ENCODE results near the gene NTN1. TPM values are rescaled to one million over a fixed set of nuclear protein-coding genes. Genes with fewer than 3 reads are reported as not detected.

The NTN1 gene
- total RNA-seq, 1 experiment from 2014 or later: 1.2 TPM

GRCh38 chr17:9028988-9029570, 7.8 kb downstream of the NTN1 start:
- no peak overlapping the region for H3K18ac ChIP-seq (ENCODE audit: insufficient read length, low read depth, low read length)
- H3K4ac ChIP-seq (ENCODE audit: low read depth, low read length): no peak overlapping the region
- no peak overlapping the region for H2BK20ac ChIP-seq (ENCODE audit: low read depth, low read length, poor library complexity, severe bottlenecking)
- Mint-ChIP-seq H3K36me3 (ENCODE audit: insufficient read depth in 1 of 3, low read depth in 3 of 3) (no peaks in the 10 kb centered on the region), H3K27me3 (ENCODE audit: low read depth) (peaks cover 91% of the 10 kb centered on the region), H3K4me1 (peaks cover 36 to 45% of the 10 kb centered on the region in 2 experiments), H3K9me3 (peaks cover 0 to 3% of the 10 kb centered on the region in 2 experiments; a peak in 1 of 5 replicates), H3K4me3 (no peak overlapping the region), H3K27ac (no peak overlapping the region)
- H3K79me2 ChIP-seq (ENCODE audit: insufficient read depth, low read length): no peaks in the 10 kb centered on the region
- no peaks in the 10 kb centered on the region for H3K23me2 ChIP-seq (ENCODE audit: insufficient read length, low read depth, low read length, poor library complexity, severe bottlenecking)
- H4K8ac ChIP-seq (replicated peaks; ENCODE audit: insufficient read length, low read depth, low read length): no peak overlapping the region
- H3K56ac ChIP-seq (ENCODE audit: insufficient read length, low read depth, low read length): no peak overlapping the region
- H2AK5ac ChIP-seq (ENCODE audit: insufficient read length, low read length): no peak overlapping the region
- no peak overlapping the region for H3T11ph ChIP-seq (ENCODE audit: low read length)
- no peak overlapping the region for H3K9ac ChIP-seq (ENCODE audit: extremely low read depth, insufficient read length, low read length)
- DNase-seq: no peak
- H2BK15ac ChIP-seq (ENCODE audit: low read depth, low read length): no peak overlapping the region
- peaks cover 12% of the 10 kb centered on the region; the same call in 1 of the 2 replicates for H3K27me3 ChIP-seq (ENCODE audit: insufficient read depth, low read length)
- no peak overlapping the region for H3K23ac ChIP-seq (ENCODE audit: insufficient read length, low read depth, low read length)
- no peak overlapping the region for H2BK5ac ChIP-seq (ENCODE audit: insufficient read length, low read length)
- no peak overlapping the region for H4K5ac ChIP-seq (ENCODE audit: insufficient read length, low read depth, low read length)
- no peak for TF ChIP-seq CTCF (conservative IDR thresholded peaks at IDR 0.05)
- no peaks in the 10 kb centered on the region for H3K79me1 ChIP-seq (ENCODE audit: insufficient read depth, low read depth, low read length, poor library complexity, severe bottlenecking)
- H3K4me1 ChIP-seq (ENCODE audit: insufficient read depth, low read length): peaks cover 3% of the 10 kb centered on the region; the same call in 1 of the 2 replicates
- no peaks in the 10 kb centered on the region for H4K20me1 ChIP-seq (ENCODE audit: control insufficient read depth, insufficient read depth, insufficient read length)
- no peak overlapping the region for H3K14ac ChIP-seq (ENCODE audit: insufficient read depth, low read length)
- no peak overlapping the region for H2AFZ ChIP-seq (ENCODE audit: low read length)
- H4K91ac ChIP-seq (ENCODE audit: insufficient read length, low read depth, low read length): no peak overlapping the region
- H3K27ac ChIP-seq (ENCODE audit: insufficient read length, low read depth, low read length): no peak overlapping the region
- no peak overlapping the region for H2BK12ac ChIP-seq (ENCODE audit: insufficient read length, low read depth, low read length)
- H3K9me3 ChIP-seq (ENCODE audit: control insufficient read depth, low read depth, low read length): no peaks in the 10 kb centered on the region
- H3K4me2 ChIP-seq (ENCODE audit: insufficient read depth, insufficient read length, low read length): no peak overlapping the region
- no peak overlapping the region for H2BK120ac ChIP-seq (ENCODE audit: low read depth, low read length, poor library complexity, severe bottlenecking)
- WGBS (ENCODE audit: extremely low coverage, insufficient read length, low lambda C conversion rate): no CpG with 5 or more reads among the region's 13 CpGs
